GM21528 (cell line): ENCODE measurements around the gene BAHCC1.

Source experiments
- ATAC-seq: cut with Tn5 transposase; IDR thresholded peaks from one replicate; pipeline ENCODE4 v1.9.1; 2021; ENCODE audit warnings: mild to moderate bottlenecking, moderate library complexity; ENCODE audit not compliant: unreplicated experiment, low FRiP score

Gene BAHCC1

GRCh38 chr17:81437191-81437651, 42.0 kb downstream of the BAHCC1 start:
- ATAC-seq: no peak

GRCh38 chr17:81438007-81438659, 42.9 kb downstream of the BAHCC1 start:
- ATAC-seq: no peak

GRCh38 chr17:81438688-81439087, 43.4 kb downstream of the BAHCC1 start:
- no peak for ATAC-seq

- no peak for ATAC-seq
Observed at GRCh38 chr17:81440051-81440471, 44.8 kb downstream of the BAHCC1 start.

GRCh38 chr17:81440511-81441244, 45.4 kb downstream of the BAHCC1 start:
- ATAC-seq: no peak

- ATAC-seq: no peak
Observed at GRCh38 chr17:81442791-81443190, 47.5 kb downstream of the BAHCC1 start.

GRCh38 chr17:81443269-81443668, 48.0 kb downstream of the BAHCC1 start:
- ATAC-seq: no peak

- no peak for ATAC-seq
Observed at GRCh38 chr17:81444610-81445339, 49.5 kb downstream of the BAHCC1 start.

- no peak for ATAC-seq
Observed at GRCh38 chr17:81445642-81446503, 50.6 kb downstream of the BAHCC1 start.

GRCh38 chr17:81447331-81447933, 52.2 kb downstream of the BAHCC1 start:
- ATAC-seq: no peak

- ATAC-seq: no peak
Observed at GRCh38 chr17:81448442-81448841, 53.2 kb downstream of the BAHCC1 start.

GRCh38 chr17:81448950-81449349, 53.7 kb downstream of the BAHCC1 start:
- ATAC-seq: no peak

GRCh38 chr17:81449351-81449750, 54.1 kb downstream of the BAHCC1 start:
- ATAC-seq: no peak

- no peak for ATAC-seq
Observed at GRCh38 chr17:81451823-81452222, 56.6 kb downstream of the BAHCC1 start.

- ATAC-seq: no peak
Observed at GRCh38 chr17:81452551-81452950, 57.3 kb downstream of the BAHCC1 start.

GRCh38 chr17:81453076-81453475, 57.8 kb downstream of the BAHCC1 start:
- ATAC-seq: no peak

- ATAC-seq: no peak
Observed at GRCh38 chr17:81453712-81454111, 58.5 kb downstream of the BAHCC1 start.

- ATAC-seq: no peak
Observed at GRCh38 chr17:81454473-81454872, 59.2 kb downstream of the BAHCC1 start.

GRCh38 chr17:81455387-81455786, 60.1 kb downstream of the BAHCC1 start:
- ATAC-seq: no peak

- ATAC-seq: no peak
Observed at GRCh38 chr17:81456091-81456490, 60.8 kb downstream of the BAHCC1 start.
